ENCODE measurements around the gene MDM2. TPM values are rescaled to one million over a fixed set of nuclear protein-coding genes. Genes with fewer than 3 reads are reported as not detected.
"Not testable (repeated sequence)": the region's sequence is repeated elsewhere in the genome, so short reads cannot be mapped to it uniquely, and the experiment has no call there.

The MDM2 gene
- total RNA-seq, 4 donors from 2014 or later, result 75.9 to 99.6 (median 85.8) TPM

GRCh38 chr12:68815928-68816800, 8.2 kb downstream of the MDM2 start:
- DNase-seq (ENCODE audit: low spot score in 2 of 2), result no peak
- no peaks in the 10 kb centered on the region for H3K27me3 ChIP-seq
- H3K9me3 ChIP-seq, result no peaks in the 10 kb centered on the region
- H3K27ac ChIP-seq, result no peak overlapping the region
- H3K36me3 ChIP-seq, result peaks cover 0 to 77% (median 7%) of the 10 kb centered on the region in 3 donors
- WGBS, 2 donors, result 95 to 99% methylated on average over 8 of the region's 8 CpGs
- peaks cover 0 to 34% (median 9%) of the 10 kb centered on the region in 4 donors for H3K4me1 ChIP-seq
- TF ChIP-seq POLR2A (IDR thresholded peaks at IDR 0.05), result no peak
- TF ChIP-seq EP300 (IDR thresholded peaks at IDR 0.05), result no peak
- no peak for TF ChIP-seq CTCF (IDR thresholded peaks at IDR 0.05)
- no peak overlapping the region for H3K4me3 ChIP-seq

- peaks cover 0 to 20% (median 0%) of the 10 kb centered on the region in 4 donors for H3K4me1 ChIP-seq
- peaks cover 0 to 80% (median 7%) of the 10 kb centered on the region in 3 donors for H3K36me3 ChIP-seq
- H3K4me3 ChIP-seq; H3K9me3 ChIP-seq; H3K27ac ChIP-seq; H3K27me3 ChIP-seq; DNase-seq (ENCODE audit: low spot score in 2 of 2): not testable (repeated sequence)
- 95% methylated on average over 13 of the region's 13 CpGs for WGBS, 2 donors
Measured at GRCh38 chr12:68819481-68819880, 11.5 kb downstream of the MDM2 start.

- peaks cover 0 to 9% (median 0%) of the 10 kb centered on the region in 4 donors for H3K4me1 ChIP-seq
- H3K36me3 ChIP-seq, result peaks cover 0 to 86% (median 19%) of the 10 kb centered on the region in 3 donors
- TF ChIP-seq CTCF (IDR thresholded peaks at IDR 0.05) (no peak), EP300 (IDR thresholded peaks at IDR 0.05) (no peak), POLR2A (IDR thresholded peaks at IDR 0.05) (no peak)
- H3K4me3 ChIP-seq, result no peak overlapping the region
- no peak overlapping the region for H3K27ac ChIP-seq
- no peaks in the 10 kb centered on the region for H3K9me3 ChIP-seq
- WGBS, 2 donors, result 90 to 96% methylated on average over 6 of the region's 6 CpGs
- no peak for DNase-seq (ENCODE audit: low spot score in 2 of 2)
- H3K27me3 ChIP-seq, result no peaks in the 10 kb centered on the region
Measured at GRCh38 chr12:68821357-68822188, 13.6 kb downstream of the MDM2 start.

- no peaks in the 10 kb centered on the region for H3K27me3 ChIP-seq
- no peak overlapping the region for H3K4me3 ChIP-seq
- TF ChIP-seq EP300 (IDR thresholded peaks at IDR 0.05), result no peak
- no peak for TF ChIP-seq POLR2A (IDR thresholded peaks at IDR 0.05)
- TF ChIP-seq CTCF (IDR thresholded peaks at IDR 0.05), result no peak
- WGBS, 2 donors, result 84 to 88% methylated on average over 3 of the region's 3 CpGs
- H3K4me1 ChIP-seq, result peaks cover 0 to 9% (median 0%) of the 10 kb centered on the region in 4 donors
- no peak overlapping the region for H3K27ac ChIP-seq
- DNase-seq (ENCODE audit: low spot score in 2 of 2), result no peak
- no peaks in the 10 kb centered on the region for H3K9me3 ChIP-seq
- peaks cover 0 to 89% (median 12%) of the 10 kb centered on the region in 3 donors for H3K36me3 ChIP-seq
Measured at GRCh38 chr12:68823696-68824095, 15.7 kb downstream of the MDM2 start.

GRCh38 chr12:68824131-68824530, 16.2 kb downstream of the MDM2 start:
- no peaks in the 10 kb centered on the region for H3K9me3 ChIP-seq
- DNase-seq (ENCODE audit: low spot score in 2 of 2), result no peak
- H3K36me3 ChIP-seq, result peaks cover 0 to 87% (median 12%) of the 10 kb centered on the region in 3 donors
- H3K27me3 ChIP-seq, result no peaks in the 10 kb centered on the region
- H3K27ac ChIP-seq, result no peak overlapping the region
- no peak overlapping the region for H3K4me3 ChIP-seq
- H3K4me1 ChIP-seq, result peaks cover 0 to 9% (median 0%) of the 10 kb centered on the region in 4 donors
- 96% methylated on average over 5 of the region's 5 CpGs for WGBS, 2 donors
- TF ChIP-seq EP300 (IDR thresholded peaks at IDR 0.05) (no peak), CTCF (IDR thresholded peaks at IDR 0.05) (no peak), POLR2A (IDR thresholded peaks at IDR 0.05) (no peak)

Measured in tibial nerve (tissue), 4 donors.